ENCODE measurements around the gene JARID2. TPM values are rescaled to one million over a fixed set of nuclear protein-coding genes. Genes with fewer than 3 reads are reported as not detected.
"Not testable (repeated sequence)": the region's sequence is repeated elsewhere in the genome, so short reads cannot be mapped to it uniquely, and the experiment has no call there.

The JARID2 gene
- total RNA-seq, 1 donor from 2014 or later, result 5.0 TPM

DNA sequence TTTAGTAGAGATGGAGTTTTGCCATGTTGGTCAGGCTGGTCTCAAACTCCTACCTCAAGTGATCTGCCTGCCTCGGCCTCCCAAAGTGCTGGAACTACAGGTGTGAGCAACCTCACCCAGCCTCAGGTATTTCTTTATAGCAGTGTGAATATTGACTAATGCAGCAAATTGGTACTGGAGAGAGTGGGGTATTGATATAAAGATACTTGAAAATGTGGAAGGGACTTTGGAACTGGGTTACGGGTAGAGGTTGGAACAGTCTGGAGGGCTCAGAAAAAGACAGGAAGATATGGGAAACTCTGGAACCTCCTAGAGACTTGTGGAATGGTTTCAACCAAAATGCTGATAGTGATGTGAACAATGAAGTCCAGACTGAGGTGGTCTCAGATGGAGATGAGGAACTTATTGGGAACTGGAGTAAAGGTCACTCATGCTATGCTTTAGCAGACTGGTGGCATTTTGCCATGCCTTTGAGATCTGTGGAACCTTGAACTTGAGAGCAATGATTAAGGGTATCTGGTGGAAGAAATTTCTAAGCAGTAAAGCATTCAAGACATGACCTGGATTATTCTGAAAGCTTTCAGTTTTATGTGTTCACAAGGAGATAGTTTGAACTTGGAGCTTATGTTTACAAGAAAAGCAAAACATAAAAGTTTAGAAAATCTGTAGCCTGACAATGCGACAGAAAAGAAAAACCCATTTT is 289.8 kb downstream of the JARID2 start:
- intact Hi-C loops (cut with DNase I), result no loop called here
- no peaks in the 10 kb centered on the region for H3K27me3 ChIP-seq
- no peak for DNase-seq (ENCODE audit: low spot score in 2 of 2)
- no peak overlapping the region for H3K4me3 ChIP-seq
- no peaks in the 10 kb centered on the region for H3K9me3 ChIP-seq
- TF ChIP-seq, protein P1, sequence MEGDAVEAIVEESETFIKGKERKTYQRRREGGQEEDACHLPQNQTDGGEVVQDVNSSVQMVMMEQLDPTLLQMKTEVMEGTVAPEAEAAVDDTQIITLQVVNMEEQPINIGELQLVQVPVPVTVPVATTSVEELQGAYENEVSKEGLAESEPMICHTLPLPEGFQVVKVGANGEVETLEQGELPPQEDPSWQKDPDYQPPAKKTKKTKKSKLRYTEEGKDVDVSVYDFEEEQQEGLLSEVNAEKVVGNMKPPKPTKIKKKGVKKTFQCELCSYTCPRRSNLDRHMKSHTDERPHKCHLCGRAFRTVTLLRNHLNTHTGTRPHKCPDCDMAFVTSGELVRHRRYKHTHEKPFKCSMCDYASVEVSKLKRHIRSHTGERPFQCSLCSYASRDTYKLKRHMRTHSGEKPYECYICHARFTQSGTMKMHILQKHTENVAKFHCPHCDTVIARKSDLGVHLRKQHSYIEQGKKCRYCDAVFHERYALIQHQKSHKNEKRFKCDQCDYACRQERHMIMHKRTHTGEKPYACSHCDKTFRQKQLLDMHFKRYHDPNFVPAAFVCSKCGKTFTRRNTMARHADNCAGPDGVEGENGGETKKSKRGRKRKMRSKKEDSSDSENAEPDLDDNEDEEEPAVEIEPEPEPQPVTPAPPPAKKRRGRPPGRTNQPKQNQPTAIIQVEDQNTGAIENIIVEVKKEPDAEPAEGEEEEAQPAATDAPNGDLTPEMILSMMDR (IDR thresholded peaks at IDR 0.05), result no peak
- H3K27ac ChIP-seq, result no peak overlapping the region
- H3K4me1 ChIP-seq, result no peaks in the 10 kb centered on the region
- H3K36me3 ChIP-seq, result peaks cover 0 to 14% of the 10 kb centered on the region in 2 donors

DNA sequence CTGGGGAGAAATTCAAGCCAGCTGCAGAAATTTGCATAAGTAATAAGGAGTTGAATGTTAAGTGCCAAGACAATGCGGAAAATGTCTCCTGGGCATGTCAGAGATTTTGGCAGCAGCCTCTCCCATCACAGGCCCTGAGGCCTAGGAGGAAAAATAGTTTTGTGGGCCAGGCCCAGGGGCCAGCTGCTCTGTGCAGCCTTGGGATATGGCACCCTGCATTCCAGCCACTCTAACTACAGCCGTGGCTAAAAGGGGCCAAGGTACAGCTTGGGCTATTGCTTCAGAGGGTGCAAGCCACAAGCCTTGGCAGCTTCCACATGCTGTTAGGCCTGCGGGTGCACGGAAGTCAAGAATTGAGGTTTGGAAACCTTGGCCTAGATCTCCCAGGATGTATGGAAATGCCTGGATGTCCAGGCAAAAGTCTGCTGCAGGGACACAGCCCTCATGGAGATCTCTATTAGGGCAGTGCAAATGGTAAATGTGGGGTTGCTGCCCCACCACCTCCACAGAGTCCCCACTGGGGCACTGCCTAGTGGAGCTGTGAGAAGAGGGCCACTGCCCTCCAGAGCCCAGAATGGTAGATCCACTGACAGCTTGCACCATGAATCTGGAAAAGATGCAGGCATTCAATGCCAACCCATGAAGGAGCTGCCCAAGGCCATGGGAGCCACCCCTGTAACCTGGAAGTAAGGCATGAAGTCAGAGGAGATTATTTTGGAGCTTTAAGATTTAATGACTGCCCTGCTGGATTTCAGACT is 290.5 kb downstream of the JARID2 start:
- intact Hi-C loops (cut with DNase I), result no loop called here
- Histone ChIP-seq H3K27ac (no peak overlapping the region), H3K4me3 (no peak overlapping the region), H3K4me1 (no peaks in the 10 kb centered on the region), H3K36me3 (peaks cover 0 to 8% of the 10 kb centered on the region in 2 donors), H3K27me3 (no peaks in the 10 kb centered on the region), H3K9me3 (no peaks in the 10 kb centered on the region)
- no peak for DNase-seq (ENCODE audit: low spot score in 2 of 2)
- TF ChIP-seq, protein P1 (IDR thresholded peaks at IDR 0.05), result no peak

GRCh38 chr6:15538106-15538505 is 292.2 kb downstream of the JARID2 start:
- Histone ChIP-seq H3K27me3 (no peaks in the 10 kb centered on the region), H3K4me3 (no peak overlapping the region), H3K36me3 (no peaks in the 10 kb centered on the region), H3K27ac (no peak overlapping the region), H3K4me1 (no peaks in the 10 kb centered on the region), H3K9me3 (no peaks in the 10 kb centered on the region)
- TF ChIP-seq, protein P1 (IDR thresholded peaks at IDR 0.05), result no peak
- intact Hi-C loops (cut with DNase I), result no loop called here
- DNase-seq (ENCODE audit: low spot score in 2 of 2), result no peak

DNA sequence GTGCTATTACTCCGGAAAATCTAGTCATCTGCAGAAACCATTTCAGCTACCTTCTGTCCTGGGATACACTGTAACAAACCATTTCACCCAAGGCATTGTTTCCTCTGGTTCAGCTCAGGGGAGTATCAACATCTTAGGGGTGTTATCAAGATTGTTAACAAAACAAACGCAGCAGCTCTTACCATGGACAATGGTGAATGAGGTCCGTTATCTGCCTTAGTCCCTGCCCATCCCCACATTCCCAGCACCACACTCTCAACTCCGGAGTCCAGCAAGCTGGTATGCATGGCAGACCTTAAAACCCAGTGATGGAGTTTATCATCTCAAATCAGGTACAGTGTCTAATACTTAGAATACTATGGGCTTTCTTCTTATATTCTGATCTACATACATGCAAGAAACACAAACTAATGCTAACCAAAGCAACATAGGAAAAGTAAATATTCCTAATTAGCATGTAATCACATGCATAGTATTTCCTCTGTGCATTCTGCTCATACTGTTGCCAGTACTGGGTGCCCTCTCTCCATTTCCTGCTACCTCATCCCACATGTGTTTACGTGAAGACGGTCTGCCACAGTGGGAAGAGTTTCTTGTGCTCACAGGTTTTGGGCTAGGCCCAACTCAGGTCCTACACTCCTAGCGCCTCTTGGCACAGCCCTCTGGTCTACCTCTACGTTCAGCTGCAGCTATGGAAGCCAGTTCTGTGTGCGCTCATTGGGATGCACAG is 293.1 kb downstream of the JARID2 start:
- no peak for DNase-seq (ENCODE audit: low spot score in 2 of 2)
- intact Hi-C loops (cut with DNase I), result no loop called here
- TF ChIP-seq, protein P1 (IDR thresholded peaks at IDR 0.05), result no peak
- Histone ChIP-seq H3K27ac (no peak overlapping the region), H3K27me3 (no peaks in the 10 kb centered on the region), H3K36me3 (no peaks in the 10 kb centered on the region), H3K4me1 (no peaks in the 10 kb centered on the region), H3K4me3 (no peak overlapping the region), H3K9me3 (no peaks in the 10 kb centered on the region)

GRCh38 chr6:15539722-15540270 is 293.9 kb downstream of the JARID2 start:
- no peak overlapping the region for H3K27ac ChIP-seq
- intact Hi-C loops (cut with DNase I), result no loop called here
- TF ChIP-seq, protein P1 (IDR thresholded peaks at IDR 0.05), result no peak
- no peaks in the 10 kb centered on the region for H3K27me3 ChIP-seq
- H3K9me3 ChIP-seq, result no peaks in the 10 kb centered on the region
- H3K4me1 ChIP-seq, result peaks cover 0 to 3% of the 10 kb centered on the region in 2 donors
- no peak for DNase-seq (ENCODE audit: low spot score in 2 of 2)
- H3K4me3 ChIP-seq, result no peak overlapping the region
- H3K36me3 ChIP-seq, result no peaks in the 10 kb centered on the region

GRCh38 chr6:15543332-15543917 is 297.6 kb downstream of the JARID2 start:
- DNase-seq (ENCODE audit: low spot score in 2 of 2); H3K36me3 ChIP-seq; H3K4me1 ChIP-seq; H3K27me3 ChIP-seq; H3K4me3 ChIP-seq; H3K9me3 ChIP-seq; intact Hi-C loops (cut with DNase I); H3K27ac ChIP-seq: not testable (repeated sequence)

Data from ascending aorta (tissue), 2 donors.